HepG2 (cell line): ENCODE results near the gene SFT2D2. TPM values are rescaled to one million over a fixed set of nuclear protein-coding genes. Genes with fewer than 3 reads are reported as not detected.
A peak's percentile ranks its signal among the peaks of the same experiment; 100 is the strongest.

Experiments
- ATAC-seq: fragments of 200-7000 bp; cut with Tn5 transposase; 3 replicates; pipeline ENCODE4 v1.9.1; 2020; ENCODE audit warnings: mild to moderate bottlenecking, moderate library complexity
- BruUV-seq: library from RNA; stranded (reverse); fragments of 400-500 nt; replicated peaks from 2 replicates; lab custom pipeline; 2021; lab: Mats Ljungman, UMichigan
- CTCF ChIA-PET: fragments of 300-600 bp; formaldehyde crosslinking; extraction: SDS; loops from one replicate; lab custom pipeline; 2021; ENCODE audit warnings: low total read pairs, inconsistent platforms, low intra/inter-chr PET ratio; lab: Yijun Ruan, JAX
- POLR2A ChIA-PET: fragments of 350-600 bp; sonication (Branson Sonifier 250); formaldehyde crosslinking; loops from one replicate; lab custom pipeline; 2020; ENCODE audit warnings: antibody characterized with exemption, inconsistent platforms; lab: Yijun Ruan, JAX
- DNase-seq: peaks from one replicate; pipeline ENCODE4 v3.0.0-alpha.2; 2015; ENCODE audit warnings: low spot score
- FAIRE-seq: peaks from 3 replicates; lab custom pipeline; 2011; peaks lifted over from hg19 to GRCh38; lab: Jason Lieb, UNC
- H2AFZ ChIP-seq: one replicate; pipeline ENCODE4 v1.6.1; 2011; ENCODE audit warnings: low read length, inconsistent platforms
- H3K27ac ChIP-seq: fragments of 300-600 bp; 3 replicates; pipeline ENCODE4 v1.8.0; 2011; ENCODE audit warnings: mixed run types, mild to moderate bottlenecking, mixed read lengths, low read length, inconsistent platforms; ENCODE audit not compliant: insufficient read depth; ENCODE audit errors: extremely low read length
- H3K27me3 ChIP-seq, 2 experiments: fragments of 200-600 bp in 1 of 2; 2 replicates in 1 of 2; 3 replicates in 1 of 2; pipeline versions ENCODE4 v1.6.0 to v1.8.0; 2011; ENCODE audit warnings: low read length in 2 of 2, mild to moderate bottlenecking in 2 of 2, moderate library complexity in 2 of 2, inconsistent platforms in 1 of 2; ENCODE audit not compliant: insufficient read depth in 2 of 2, control insufficient read depth in 1 of 2
- H3K36me3 ChIP-seq, 2 experiments: fragments of 200-600 bp in 1 of 2; replicated peaks in 1 of 2; 2 replicates in 1 of 2; 3 replicates in 1 of 2; pipeline versions ENCODE4 v1.5.1 to v1.8.0; 2011; ENCODE audit warnings: low read length in 2 of 2, inconsistent platforms in 1 of 2; ENCODE audit not compliant: insufficient read depth in 2 of 2, control insufficient read depth in 1 of 2
- H3K4me1 ChIP-seq: 2 replicates; pipeline ENCODE4 v1.5.1; 2012; ENCODE audit warnings: low read length, inconsistent platforms; ENCODE audit not compliant: insufficient read depth
- H3K4me2 ChIP-seq: 2 replicates; pipeline ENCODE4 v1.6.0; 2011; ENCODE audit warnings: low read depth, low read length, inconsistent platforms
- H3K4me3 ChIP-seq, 3 experiments: fragments of 200-600 bp in 1 of 3; sonication (generic), shearing (Covaris generic) in 1 of 3; replicated peaks in 1 of 3; 2 replicates each; pipeline ENCODE4 v1.5.1; 2011 to 2016; ENCODE audit warnings: low read length in 3 of 3, inconsistent platforms in 2 of 3, low read depth in 2 of 3, mild to moderate bottlenecking in 2 of 3, control low read depth in 1 of 3, mixed read lengths in 1 of 3; ENCODE audit not compliant: insufficient read depth in 1 of 3
- H3K79me2 ChIP-seq: one replicate; pipeline ENCODE4 v1.6.1; 2011; ENCODE audit warnings: low read length, inconsistent platforms; ENCODE audit not compliant: insufficient read depth
- H3K9ac ChIP-seq: 2 replicates; pipeline ENCODE4 v1.6.0; 2011; ENCODE audit warnings: mild to moderate bottlenecking, low read depth, low read length, inconsistent platforms; ENCODE audit not compliant: insufficient read depth
- H3K9me3 ChIP-seq: 2 replicates; pipeline ENCODE4 v1.5.1; 2012; ENCODE audit warnings: mild to moderate bottlenecking, low read length
- H4K20me1 ChIP-seq: 2 replicates; pipeline ENCODE4 v1.6.0; 2011; ENCODE audit warnings: inconsistent platforms, mild to moderate bottlenecking, low read length, moderate library complexity; ENCODE audit not compliant: insufficient read depth
- ARID4A ChIP-seq: sonication (generic); formaldehyde crosslinking; IDR thresholded peaks from 2 replicates; pipeline ENCODE4 v1.5.0; 2020; ENCODE audit warnings: mild to moderate bottlenecking, missing genetic modification reagents, borderline replicate concordance
- MAZ ChIP-seq, 2 experiments: sonication (generic) in 1 of 2; formaldehyde crosslinking in 1 of 2; IDR thresholded peaks; 2 replicates each; pipeline versions ENCODE4 v1.5.0 to v1.6.1; 2012 to 2020; ENCODE audit warnings: low read depth in 2 of 2, mild to moderate bottlenecking in 2 of 2, borderline replicate concordance in 1 of 2, improper control_type of control experiment in 1 of 2, low read length in 1 of 2, missing genetic modification reagents in 1 of 2, moderate library complexity in 1 of 2
- RNF219 ChIP-seq: sonication (generic); formaldehyde crosslinking; IDR thresholded peaks from 2 replicates; pipeline ENCODE4 v1.5.0; 2020; ENCODE audit warnings: mild to moderate bottlenecking, missing genetic modification reagents
- SP140L ChIP-seq: sonication (generic); formaldehyde crosslinking; IDR thresholded peaks from 2 replicates; pipeline ENCODE4 v1.4.0; 2020; ENCODE audit warnings: missing genetic modification reagents, borderline replicate concordance
- ZFYVE20 ChIP-seq: sonication (generic); formaldehyde crosslinking; IDR thresholded peaks from 2 replicates; pipeline ENCODE4 v1.8.0; 2023; ENCODE audit warnings: low read depth, mild to moderate bottlenecking, moderate library complexity, missing genetic modification reagents, borderline replicate concordance
- ZNF124 ChIP-seq: sonication (generic); formaldehyde crosslinking; IDR thresholded peaks from 2 replicates; pipeline ENCODE4 v1.4.0; 2020; ENCODE audit warnings: missing genetic modification reagents
- ZNF790 ChIP-seq: sonication (generic); formaldehyde crosslinking; IDR thresholded peaks from 2 replicates; pipeline ENCODE4 v1.8.0; 2022; ENCODE audit warnings: missing genetic modification reagents, mild to moderate bottlenecking, borderline replicate concordance
- ZSCAN21 ChIP-seq: sonication (generic); formaldehyde crosslinking; IDR thresholded peaks from 2 replicates; pipeline ENCODE4 v1.8.0; 2022; ENCODE audit warnings: mild to moderate bottlenecking, missing genetic modification reagents, moderate library complexity, borderline replicate concordance
- WGBS: methylation state at CpG from one replicate; pipeline ENCODE4 v1.1.6; 2017; ENCODE audit warnings: low lambda C conversion rate; 5-methylcytosine and 5-hydroxymethylcytosine counted together
- in situ Hi-C: cut with HindIII; loops from 2 replicates; pipeline ENCODE4 v1.10.0; 2017; ENCODE audit warnings: low pct_unique_long_range_greater_than_20kb; ENCODE audit not compliant: extremely low pct_ligation_motif_present
- intact Hi-C: fragments of 100-400 bp; cut with micrococcal nuclease; formaldehyde crosslinking; loops from one replicate; pipeline ENCODE4 v1.10.0; 2022; ENCODE audit not compliant: unreplicated experiment
- polyA plus RNA-seq, 8 experiments: library from polyadenylated mRNA; depleted of rRNA in 3 of 8; stranded (reverse) in 7 of 8; unstranded in 1 of 8; fragments of >200 nt; fragmentation: Illumina TruSeq in 4 of 8; extraction: Trizol in 4 of 8; gene quantifications; 2 replicates each; pipeline versions ENCODE4 v1.2.1 to v1.2.3, GENCODE V29; 2011 to 2016; ENCODE audit warnings: low read depth in 4 of 8, missing spikeins in 1 of 8, mixed read lengths in 1 of 8; ENCODE audit not compliant: insufficient read depth in 1 of 8
- total RNA-seq, 5 experiments: library from RNA; depleted of rRNA; stranded (reverse); fragments of >200 nt; fragmentation: Illumina TruSeq; extraction: Trizol; gene quantifications; 2 replicates each; pipeline ENCODE4 v1.2.3, GENCODE V29; 2016; ENCODE audit warnings: low read depth in 1 of 5

SFT2D2 gene
- total and polyA plus RNA-seq, 2 of the 13 experiments (the other 11 are each of a cell fraction or from before 2014, with no cell fraction given), result 10.0 to 28.8 TPM

GRCh38 chr1:168225476-168226190 lies at the start of gene SFT2D2 (continued):
- TF ChIP-seq ARID4A (CRISPR knock-in tag) (peak; percentile 76; the same call in 1 of the 2 replicates), SP140L (CRISPR knock-in tag) (no peak), MAZ (IDR thresholded peaks at IDR 0.05; ENCODE audit: borderline replicate concordance, low read depth, low read length) (no peak), MAZ (CRISPR knock-in tag; IDR thresholded peaks at IDR 0.05; ENCODE audit: low read depth) (peak; percentile 85), ZNF124 (peak; percentile 48; the same call in 1 of the 2 replicates)
- TF ChIP-seq, all 625 proteins: peak for 277

- 0 out of 2 replicates have a peak, but pooled peaks have one; percentile 67 for TF ChIP-seq RNF219 (CRISPR knock-in tag)
- TF ChIP-seq ZFYVE20 (CRISPR knock-in tag), result 0 out of 2 replicates have a peak, but pooled peaks have one; percentile 13
- TF ChIP-seq ZSCAN21 (CRISPR knock-in tag), result no peak
- TF ChIP-seq ZNF790, result 0 out of 2 replicates have a peak, but pooled peaks have one; percentile 29
- DNase-seq, result no peak
- Histone ChIP-seq H3K9me3 (no peaks in the 10 kb centered on the region), H3K9ac (peak overlapping the region; percentile 78), H3K27me3 (no peaks in the 10 kb centered on the region; a peak in 1 of 5 replicates), H2AFZ (peak overlapping the region; percentile 92), H3K4me3 (peak overlapping the region; percentile 76 to 85 (median 83); a peak in 5 of 6 replicates), H3K79me2 (peaks cover 8% of the 10 kb centered on the region), H4K20me1 (no peaks in the 10 kb centered on the region), H3K27ac (peak overlapping the region; percentile 68), H3K4me1 (peaks cover 11% of the 10 kb centered on the region), H3K36me3 (no peaks in the 10 kb centered on the region), H3K4me2 (peak overlapping the region; percentile 80)
- no peak; the same call in 2 of the 3 replicates for ATAC-seq
- no peak for FAIRE-seq
- TSS peak; percentile 96 for BruUV-seq
- ChIA-PET CTCF (interaction anchor here (1.4 kb wide), 1 partner anchor 86 kb away, joined by 3 read pairs; no protein-coding TSS in a partner anchor), POLR2A (interaction anchor here (1.0 kb wide), 1 partner anchor 14 kb away, joined by 4 read pairs; no protein-coding TSS in a partner anchor)
- in situ Hi-C loops, result no loop called here
- intact Hi-C loops, result loop anchor here (5.0 kb wide), 1 partner anchor 59 kb away; no protein-coding TSS in a partner anchor
- 76% methylated on average over 5 of the region's 5 CpGs for WGBS
Observed at GRCh38 chr1:168178227-168178637, 47.6 kb upstream of the SFT2D2 start.
